NCI-H345 treated with DMSO at 0.1 percent for 48 hours (cell line): ENCODE measurements around the gene TYK2.
"Not testable (repeated sequence)": the region's sequence is repeated elsewhere in the genome, so short reads cannot be mapped to it uniquely, and the experiment has no call there.

Source experiments
- DNase-seq: peaks from one replicate; lab custom pipeline; 2025; ENCODE audit not compliant: unreplicated experiment; lab: John Stamatoyannopoulos, UW

Gene TYK2

GRCh38 chr19:10380313-10381102 is at the start of gene TYK2:
Gene TYK2 (minus strand): TSS chr19:10380572. CDS start chr19:10378406, 2,166 bp downstream.
- peak; percentile 96 for DNase-seq

- DNase-seq: no peak
These were observed 48.6 kb upstream of the TYK2 start for GRCh38 chr19:10428996-10429381.

- DNase-seq: no peak
These were observed 46.8 kb upstream of the TYK2 start for GRCh38 chr19:10427169-10427568.

- peak; percentile 51 for DNase-seq
These were observed 43.8 kb upstream of the TYK2 start for GRCh38 chr19:10424011-10424637.

GRCh38 chr19:10422846-10423245 is 42.5 kb upstream of the TYK2 start:
- no peak for DNase-seq

GRCh38 chr19:10422046-10422461 is 41.7 kb upstream of the TYK2 start:
- no peak for DNase-seq

- no peak for DNase-seq
These were observed 41.1 kb upstream of the TYK2 start for GRCh38 chr19:10421240-10422045.

GRCh38 chr19:10420444-10421239 is 40.3 kb upstream of the TYK2 start, which contains the start of gene PDE4A:
Gene PDE4A (plus strand): TSS chr19:10420538. CDS start chr19:10420765, 227 bp downstream.
- DNase-seq: no peak

- DNase-seq: no peak
These were observed 39.5 kb upstream of the TYK2 start for GRCh38 chr19:10419646-10420443.

GRCh38 chr19:10419200-10419645 is 38.9 kb upstream of the TYK2 start:
- no peak for DNase-seq

GRCh38 chr19:10418485-10419199 is 38.3 kb upstream of the TYK2 start:
- no peak for DNase-seq

- no peak for DNase-seq
These were observed 37.8 kb upstream of the TYK2 start for GRCh38 chr19:10418235-10418484.

GRCh38 chr19:10417541-10418234 is 37.3 kb upstream of the TYK2 start:
- peak; percentile 3 for DNase-seq

- peak; percentile 64 for DNase-seq
These were observed 36.2 kb upstream of the TYK2 start for GRCh38 chr19:10416380-10417257.

- DNase-seq: no peak
These were observed 35.7 kb upstream of the TYK2 start for GRCh38 chr19:10416083-10416379.

- no peak for DNase-seq
These were observed 32.0 kb upstream of the TYK2 start for GRCh38 chr19:10412257-10412977.

- not testable (repeated sequence) for DNase-seq
These were observed 30.9 kb upstream of the TYK2 start for GRCh38 chr19:10411224-10411623.
